Brain microvascular endothelial cell (primary cell): ENCODE data around the gene SELENOH.
"Not testable (repeated sequence)": the region's sequence is repeated elsewhere in the genome, so short reads cannot be mapped to it uniquely, and the experiment has no call there.

Experiments used
- DNase-seq: peaks from one replicate; pipeline ENCODE4 v3.0.0-alpha.2; 2020
- H3K27ac ChIP-seq: fragments of 250-450 bp; sonication (Bioruptor Pico); 2 replicates; pipeline ENCODE4 v1.5.1; 2020; ENCODE audit warnings: mild to moderate bottlenecking, moderate library complexity
- H3K27me3 ChIP-seq: fragments of 250-450 bp; sonication (Bioruptor Pico); replicated peaks from 2 replicates; pipeline ENCODE4 v1.5.1; 2020; ENCODE audit warnings: mild to moderate bottlenecking
- H3K36me3 ChIP-seq: fragments of 250-450 bp; sonication (Bioruptor Pico); replicated peaks from 2 replicates; pipeline ENCODE4 v1.5.1; 2020; ENCODE audit warnings: mild to moderate bottlenecking
- H3K4me3 ChIP-seq: 2 replicates; pipeline ENCODE4 v1.5.1; 2011; ENCODE audit warnings: low read depth, mild to moderate bottlenecking, control low read depth, low read length, moderate library complexity
- CTCF ChIP-seq: IDR thresholded peaks from 2 replicates; pipeline ENCODE4 v1.5.1; 2011; ENCODE audit warnings: low read depth, mild to moderate bottlenecking, moderate library complexity, low read length, control low read depth, inconsistent platforms; ENCODE audit errors: missing control alignments
- in situ Hi-C: cut with HindIII; loops from 2 replicates; pipeline ENCODE4 v1.10.0; 2017; ENCODE audit warnings: low sequenced_read_pairs, low pct_ligation_motif_present

Gene SELENOH

GRCh38 chr11:57704932-57705331 lies 36.4 kb upstream of the SELENOH start:
- TF ChIP-seq CTCF, result no peak
- DNase-seq, result no peak
- Histone ChIP-seq H3K27me3 (no peaks in the 10 kb centered on the region), H3K36me3 (peaks cover 44% of the 10 kb centered on the region), H3K4me3 (no peak overlapping the region), H3K27ac (no peak overlapping the region)
- in situ Hi-C loops, result no loop called here

- DNase-seq, H3K27me3 ChIP-seq, H3K27ac ChIP-seq, in situ Hi-C loops, H3K4me3 ChIP-seq: not testable (repeated sequence)
- H3K36me3 ChIP-seq, result peaks cover 41% of the 10 kb centered on the region
Observed at GRCh38 chr11:57705432-57705831, 35.9 kb upstream of the SELENOH start.

GRCh38 chr11:57709802-57710367 lies 31.4 kb upstream of the SELENOH start:
- DNase-seq, result no peak
- H3K27ac ChIP-seq, result no peak overlapping the region
- TF ChIP-seq CTCF, result no peak
- H3K4me3 ChIP-seq, result no peak overlapping the region
- H3K27me3 ChIP-seq, result no peaks in the 10 kb centered on the region
- in situ Hi-C loops, result no loop called here
- H3K36me3 ChIP-seq, result peaks cover 6% of the 10 kb centered on the region

- Histone ChIP-seq H3K27ac (peak within 1 kb of the TSS; percentile 73), H3K27me3 (no peaks in the 10 kb centered on the region), H3K4me3 (peak within 1 kb of the TSS; percentile 100), H3K36me3 (no peaks in the 10 kb centered on the region)
- TF ChIP-seq CTCF, result no peak
- in situ Hi-C loops, result no loop called here
- DNase-seq, result peak; percentile 74
Observed at GRCh38 chr11:57711414-57712255, 29.7 kb upstream of the SELENOH start, which contains the start of gene MED19. Gene MED19, minus strand, starts transcription at chr11:57712215. Its CDS starts 36 bp downstream, at chr11:57712179.

- in situ Hi-C loops, result no loop called here
- no peak for TF ChIP-seq CTCF
- Histone ChIP-seq H3K27ac (peak within 1 kb of the TSS; percentile 73), H3K36me3 (no peaks in the 10 kb centered on the region), H3K4me3 (peak within 1 kb of the TSS; percentile 100), H3K27me3 (no peaks in the 10 kb centered on the region)
- peak; percentile 99 for DNase-seq
Observed at GRCh38 chr11:57712256-57713150, 28.8 kb upstream of the SELENOH start, which contains the start of gene TMX2. Gene TMX2, plus strand, starts transcription at chr11:57712593. Its CDS starts 26 bp downstream, at chr11:57712619.
